Glutamatergic neuron (in vitro differentiated cells): Measurements from ENCODE around the gene NPHP3. TPM values are rescaled to one million over a fixed set of nuclear protein-coding genes. Genes with fewer than 3 reads are reported as not detected.

Experiments
- DNase-seq: peaks from one replicate; pipeline ENCODE4 v3.0.0; 2022
- H3K27ac Mint-ChIP-seq: one replicate; pipeline ENCODE4 v1.8.0; 2020; ENCODE audit warnings: mild to moderate bottlenecking, mixed read lengths, inconsistent platforms; ENCODE audit not compliant: unreplicated experiment
- H3K27me3 Mint-ChIP-seq: one replicate; pipeline ENCODE4 v1.8.0; 2020; ENCODE audit warnings: mild to moderate bottlenecking, moderate library complexity, mixed read lengths, inconsistent platforms; ENCODE audit not compliant: unreplicated experiment
- H3K36me3 Mint-ChIP-seq: one replicate; pipeline ENCODE4 v1.8.0; 2020; ENCODE audit warnings: mild to moderate bottlenecking, mixed read lengths, inconsistent platforms; ENCODE audit not compliant: unreplicated experiment
- H3K4me1 Mint-ChIP-seq: one replicate; pipeline ENCODE4 v1.8.0; 2020; ENCODE audit warnings: mild to moderate bottlenecking, low read depth, mixed read lengths, inconsistent platforms; ENCODE audit not compliant: unreplicated experiment
- H3K4me3 Mint-ChIP-seq: one replicate; pipeline ENCODE4 v1.8.0; 2020; ENCODE audit warnings: mild to moderate bottlenecking, mixed read lengths, inconsistent platforms; ENCODE audit not compliant: unreplicated experiment
- H3K9me3 Mint-ChIP-seq: one replicate; pipeline ENCODE4 v1.8.0; 2020; ENCODE audit warnings: mild to moderate bottlenecking, moderate library complexity, mixed read lengths, inconsistent platforms; ENCODE audit not compliant: unreplicated experiment
- CTCF ChIP-seq: fragments of 200-600 bp; sonication (generic); IDR thresholded peaks from one replicate; pipeline ENCODE4 v1.5.0; 2021; ENCODE audit not compliant: partially characterized antibody, unreplicated experiment
- total RNA-seq: library from RNA; stranded (reverse); fragmentation: NEBNext Ultra II Directional; extraction: Animal tissue kit (Norgen Biotek cat#: 25700); gene quantifications from one replicate; pipeline ENCODE4 v1.2.1, GENCODE V29; 2021; ENCODE audit not compliant: unreplicated experiment

NPHP3 gene
- total RNA-seq, 1 donor from 2014 or later: 8.4 TPM

GRCh38 chr3:132679911-132680310 lies 42.3 kb downstream of the NPHP3 start:
- Mint-ChIP-seq H3K27me3 (no peaks in the 10 kb centered on the region), H3K4me3 (no peak overlapping the region), H3K9me3 (no peaks in the 10 kb centered on the region), H3K27ac (no peak overlapping the region), H3K36me3 (no peaks in the 10 kb centered on the region), H3K4me1 (peaks cover 2% of the 10 kb centered on the region)
- DNase-seq: no peak
- TF ChIP-seq CTCF: no peak

GRCh38 chr3:132675408-132675807 lies 46.8 kb downstream of the NPHP3 start:
- no peaks in the 10 kb centered on the region for H3K4me1 Mint-ChIP-seq
- no peaks in the 10 kb centered on the region for H3K36me3 Mint-ChIP-seq
- H3K27me3 Mint-ChIP-seq: no peaks in the 10 kb centered on the region
- DNase-seq: no peak
- no peak for TF ChIP-seq CTCF
- H3K4me3 Mint-ChIP-seq: no peak overlapping the region
- no peaks in the 10 kb centered on the region for H3K9me3 Mint-ChIP-seq
- no peak overlapping the region for H3K27ac Mint-ChIP-seq

- Mint-ChIP-seq H3K27ac (no peak overlapping the region), H3K36me3 (no peaks in the 10 kb centered on the region), H3K9me3 (no peaks in the 10 kb centered on the region), H3K4me3 (no peak overlapping the region), H3K4me1 (no peaks in the 10 kb centered on the region), H3K27me3 (no peaks in the 10 kb centered on the region)
- no peak for DNase-seq
- no peak for TF ChIP-seq CTCF
Observed at GRCh38 chr3:132669256-132669777, 52.9 kb downstream of the NPHP3 start.

GRCh38 chr3:132665230-132665745 lies 56.9 kb downstream of the NPHP3 start:
- no peak overlapping the region for H3K4me3 Mint-ChIP-seq
- no peaks in the 10 kb centered on the region for H3K27me3 Mint-ChIP-seq
- H3K36me3 Mint-ChIP-seq: no peaks in the 10 kb centered on the region
- H3K9me3 Mint-ChIP-seq: no peaks in the 10 kb centered on the region
- no peak for DNase-seq
- H3K4me1 Mint-ChIP-seq: peaks cover 6% of the 10 kb centered on the region
- no peak for TF ChIP-seq CTCF
- no peak overlapping the region for H3K27ac Mint-ChIP-seq

- DNase-seq: no peak
- no peaks in the 10 kb centered on the region for H3K27me3 Mint-ChIP-seq
- H3K27ac Mint-ChIP-seq: no peak overlapping the region
- TF ChIP-seq CTCF: no peak
- H3K9me3 Mint-ChIP-seq: peaks cover 7% of the 10 kb centered on the region
- H3K4me3 Mint-ChIP-seq: no peak overlapping the region
- H3K36me3 Mint-ChIP-seq: no peaks in the 10 kb centered on the region
- H3K4me1 Mint-ChIP-seq: peaks cover 6% of the 10 kb centered on the region
Observed at GRCh38 chr3:132662212-132662611, 60.0 kb downstream of the NPHP3 start.
